Smooth muscle cell of bladder (primary cell): ENCODE measurements around the gene ZNF546. TPM values are rescaled to one million over a fixed set of nuclear protein-coding genes. Genes with fewer than 3 reads are reported as not detected.

Source experiments
- total RNA-seq: library from RNA; depleted of rRNA; stranded (reverse); fragments of >200 nt; gene quantifications from 2 replicates; pipeline ENCODE4 v1.2.3, GENCODE V29; 2014

The ZNF546 gene
- 6.0 and 11.2 TPM in 2 replicates for total RNA-seq

DNA sequence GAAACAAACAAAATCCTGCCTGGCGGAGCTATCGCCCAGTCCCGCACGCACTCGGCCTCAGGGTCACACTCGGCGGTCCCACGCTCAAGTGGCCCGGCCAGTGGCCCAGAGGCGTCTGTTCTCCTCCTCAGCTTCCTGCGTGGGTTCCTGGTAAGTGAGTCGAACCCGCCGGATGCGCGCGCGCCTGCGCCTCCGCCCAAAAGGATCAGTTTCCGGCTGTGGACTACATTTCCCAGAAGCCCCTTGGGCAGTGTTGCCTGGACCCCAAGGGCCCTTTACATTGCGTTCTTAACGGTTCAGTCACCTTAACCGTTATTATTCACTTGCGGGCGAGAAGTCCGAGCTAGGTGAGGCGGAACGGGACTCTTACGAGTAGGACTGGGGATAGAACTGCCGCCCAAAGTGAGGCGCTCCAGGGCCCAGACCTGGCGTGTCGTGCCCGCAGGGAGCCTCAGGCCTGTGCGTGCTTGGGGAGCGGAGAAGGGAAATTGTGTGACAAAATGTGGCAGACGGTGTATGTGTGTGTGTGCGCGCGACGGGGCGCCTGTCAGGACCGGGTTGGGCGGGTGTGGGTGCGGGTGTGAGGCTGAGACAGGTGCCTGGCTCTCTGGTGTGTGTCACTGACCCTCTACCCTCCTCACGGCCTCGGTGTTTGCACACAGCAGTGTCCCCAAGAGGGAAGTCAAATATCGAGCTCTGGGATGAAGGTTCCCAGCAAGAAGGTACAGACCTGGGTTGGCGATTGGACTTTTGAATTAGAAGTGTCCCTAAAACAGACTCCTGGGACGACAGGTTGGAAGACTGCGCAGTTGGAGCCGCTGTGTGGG lies at the start of gene ZNF546:
Gene ZNF546, plus strand, starts transcription at position 250 of the 827 bp plus-strand sequence. CDS start 1,267 bp downstream, outside the sequence.

DNA sequence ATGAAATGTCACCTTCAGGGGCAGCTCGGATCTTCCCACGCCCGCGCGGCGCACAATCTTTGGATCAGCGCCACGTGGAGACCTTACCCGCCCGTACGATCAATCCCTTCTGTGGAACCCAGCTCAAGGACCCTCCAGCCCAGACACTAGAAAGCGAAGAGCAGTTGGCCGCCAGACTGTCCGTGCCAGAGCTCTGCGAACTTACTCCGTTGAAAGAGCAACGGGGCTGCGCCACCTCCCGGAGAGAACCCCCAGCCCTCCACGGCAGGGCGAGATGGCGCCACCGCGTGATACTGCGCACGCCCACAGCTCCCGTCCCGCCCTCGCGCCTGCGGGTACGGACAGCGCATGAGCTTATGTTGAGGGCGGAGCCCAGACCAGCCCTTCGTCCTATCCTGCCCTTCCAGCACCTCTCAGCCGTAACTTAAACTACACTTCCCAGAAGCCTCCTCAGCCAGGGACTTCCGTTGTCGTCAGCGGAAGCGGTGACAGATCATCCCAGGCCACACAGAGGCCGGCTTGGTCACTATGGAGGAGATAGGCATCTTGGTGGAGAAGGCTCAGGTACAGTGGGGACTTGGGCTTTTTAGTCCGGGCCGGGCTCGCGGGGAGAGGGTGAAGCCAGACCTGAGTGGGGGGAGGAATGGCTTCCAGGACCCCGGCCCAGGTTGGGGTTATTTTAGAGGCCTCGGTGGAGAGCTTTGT lies 26.0 kb upstream of the ZNF546 start, which contains the start of gene PSMC4:
Gene PSMC4, plus strand, starts transcription at position 491 of the 705 bp plus-strand sequence. Its CDS starts 38 bp downstream, at position 529.

DNA sequence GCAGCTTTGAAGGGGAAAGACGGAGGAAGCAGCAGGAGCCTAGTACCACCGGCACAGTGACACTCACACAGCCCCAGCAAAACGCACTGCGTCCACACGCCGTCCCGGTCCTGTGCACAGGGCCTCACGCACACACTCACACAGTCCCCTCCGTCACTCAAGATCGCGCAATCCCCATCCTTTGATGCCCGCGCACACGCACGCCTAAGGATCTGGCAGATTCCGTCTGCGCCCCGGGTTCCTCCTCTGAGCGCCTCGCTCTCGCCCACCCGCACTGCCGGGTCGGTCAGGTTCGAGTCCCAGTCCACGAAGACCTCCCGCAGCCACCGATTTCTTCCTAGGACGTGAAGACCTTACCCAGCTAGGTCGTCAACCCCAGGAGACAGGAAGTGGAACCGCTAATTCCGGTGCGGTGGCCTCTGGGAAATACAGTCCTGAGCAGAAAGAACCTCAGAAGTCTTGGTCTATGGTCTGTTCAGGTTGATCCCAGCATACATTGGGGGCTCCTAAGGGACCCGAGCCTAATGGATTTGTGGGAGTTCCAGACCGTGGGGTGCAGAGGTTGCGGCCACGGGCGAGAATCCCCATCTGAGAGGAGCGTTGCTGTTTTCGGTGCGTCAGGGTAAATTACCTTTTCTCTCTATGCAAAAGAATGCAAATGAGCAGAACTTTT lies 59.1 kb downstream of the ZNF546 start, which contains the start of gene ZNF780B:
Gene ZNF780B, minus strand, starts transcription at position 400 of the 673 bp plus-strand sequence. CDS start 5,899 bp downstream, outside the sequence.

Other genes with a start within 250 kb of the ZNF546 start
- not detected in 2 replicates for gene LEUTX, start 218.2 kb upstream of the ZNF546 start, total RNA-seq
- 7.7 and 9.3 TPM in 2 replicates for gene DYRK1B, start 162.9 kb upstream of the ZNF546 start, total RNA-seq
- 157 and 234 TPM in 2 replicates for gene FBL, start 150.7 kb upstream of the ZNF546 start, total RNA-seq
- gene FCGBP, start 62.4 kb upstream of the ZNF546 start, total RNA-seq: 0.14 and 0.65 TPM in 2 replicates
- 90.0 and 92.2 TPM in 2 replicates for gene PSMC4, start 25.9 kb upstream of the ZNF546 start, total RNA-seq
- gene ZNF780B, start 59.2 kb downstream of the ZNF546 start, total RNA-seq: 13.7 and 15.4 TPM in 2 replicates
- 13.4 and 15.3 TPM in 2 replicates for gene ZNF780A, start 93.9 kb downstream of the ZNF546 start, total RNA-seq
- gene MAP3K10, start 194.4 kb downstream of the ZNF546 start, total RNA-seq: 5.0 and 7.6 TPM in 2 replicates
- not detected in 2 replicates for gene TTC9B, start 221.3 kb downstream of the ZNF546 start, total RNA-seq
- 0.14 and 0.28 TPM in 2 replicates for gene CCNP, start 229.6 kb downstream of the ZNF546 start, total RNA-seq